Measurements from ENCODE around the gene TMEM63A.
"Not testable (repeated sequence)": the region's sequence is repeated elsewhere in the genome, so short reads cannot be mapped to it uniquely, and the experiment has no call there.

DNA sequence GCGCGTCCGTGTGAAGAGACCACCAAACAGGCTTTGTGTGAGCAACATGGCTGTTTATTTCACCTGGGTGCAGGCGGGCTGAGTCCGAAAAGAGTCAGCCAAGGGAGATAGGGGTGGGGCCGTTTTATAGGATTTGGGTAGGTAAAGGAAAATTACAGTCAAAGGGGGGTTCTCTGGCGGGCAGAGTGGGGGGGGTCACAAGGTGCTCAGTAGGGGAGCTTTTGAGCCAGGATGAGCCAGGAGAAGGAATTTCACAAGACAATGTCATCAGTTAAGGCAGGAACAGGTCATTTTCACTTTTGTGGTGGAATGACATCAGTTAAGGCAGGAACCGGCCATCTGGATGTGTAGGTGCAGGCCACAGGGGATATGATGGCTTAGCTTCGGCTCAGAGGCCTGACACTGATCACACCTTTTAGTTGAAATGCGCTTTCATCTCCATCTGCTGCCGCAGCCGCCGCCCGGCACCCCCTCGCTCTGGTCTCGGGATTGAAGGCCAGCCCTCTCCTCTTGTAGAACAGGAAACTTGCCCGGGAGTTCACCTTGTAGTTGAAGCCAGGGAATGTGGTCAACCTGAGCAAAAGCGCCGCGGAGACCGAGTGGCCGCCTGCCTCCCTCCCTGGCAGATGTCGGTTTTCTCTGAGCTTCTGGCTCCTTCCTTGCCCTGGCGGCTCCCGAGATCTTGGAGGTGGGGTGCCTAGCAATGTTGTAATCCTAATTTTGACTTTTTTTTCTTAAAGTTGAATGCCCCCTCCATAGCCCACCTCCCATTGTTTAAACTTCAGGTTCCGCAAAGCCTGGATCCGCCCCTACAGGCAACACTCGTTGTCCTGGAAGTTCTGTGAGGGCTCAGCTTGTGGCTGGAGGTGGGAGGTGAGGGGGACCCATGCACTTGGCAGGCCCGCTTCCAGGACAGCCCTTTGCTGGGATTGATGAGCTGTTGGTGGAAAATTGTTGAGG lies 71.3 kb downstream of the TMEM63A start:
- TF ChIP-seq, protein P1, sequence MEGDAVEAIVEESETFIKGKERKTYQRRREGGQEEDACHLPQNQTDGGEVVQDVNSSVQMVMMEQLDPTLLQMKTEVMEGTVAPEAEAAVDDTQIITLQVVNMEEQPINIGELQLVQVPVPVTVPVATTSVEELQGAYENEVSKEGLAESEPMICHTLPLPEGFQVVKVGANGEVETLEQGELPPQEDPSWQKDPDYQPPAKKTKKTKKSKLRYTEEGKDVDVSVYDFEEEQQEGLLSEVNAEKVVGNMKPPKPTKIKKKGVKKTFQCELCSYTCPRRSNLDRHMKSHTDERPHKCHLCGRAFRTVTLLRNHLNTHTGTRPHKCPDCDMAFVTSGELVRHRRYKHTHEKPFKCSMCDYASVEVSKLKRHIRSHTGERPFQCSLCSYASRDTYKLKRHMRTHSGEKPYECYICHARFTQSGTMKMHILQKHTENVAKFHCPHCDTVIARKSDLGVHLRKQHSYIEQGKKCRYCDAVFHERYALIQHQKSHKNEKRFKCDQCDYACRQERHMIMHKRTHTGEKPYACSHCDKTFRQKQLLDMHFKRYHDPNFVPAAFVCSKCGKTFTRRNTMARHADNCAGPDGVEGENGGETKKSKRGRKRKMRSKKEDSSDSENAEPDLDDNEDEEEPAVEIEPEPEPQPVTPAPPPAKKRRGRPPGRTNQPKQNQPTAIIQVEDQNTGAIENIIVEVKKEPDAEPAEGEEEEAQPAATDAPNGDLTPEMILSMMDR (IDR thresholded peaks at IDR 0.05), result not testable (repeated sequence)
- not testable (repeated sequence) for TF ChIP-seq POLR2A (IDR thresholded peaks at IDR 0.05)

Measured in heart left ventricle (tissue), 13 donors.